NB4 (cell line): ENCODE results near the gene MRGPRG.

Experiments
- CTCF ChIP-seq: IDR thresholded peaks from one replicate; pipeline ENCODE4 v1.5.1; 2012; ENCODE audit warnings: low read depth, low read length
- POLR2A ChIP-seq: IDR thresholded peaks from 2 replicates; pipeline ENCODE4 v1.6.1; 2011; ENCODE audit warnings: mild to moderate bottlenecking; ENCODE audit not compliant: insufficient read length; ENCODE audit errors: extremely low read depth

GRCh38 chr11:3197878-3198528 is 20.6 kb downstream of the MRGPRG start:
- TF ChIP-seq CTCF = no peak
- TF ChIP-seq POLR2A = no peak
